Coronary artery (tissue), 2 donors: Measurements from ENCODE around the gene COL5A1.

ENCODE experiments used
- DNase-seq: peaks from one replicate; pipeline ENCODE4 v3.0.0-alpha.2; 2017; ENCODE audit warnings: low spot score
- H3K27ac ChIP-seq, 2 donors: fragments of 200-600 bp; sonication (generic); one replicate each; pipeline ENCODE4 v1.5.1; 2016 to 2019
- H3K4me3 ChIP-seq: fragments of 200-600 bp; sonication (generic); 2 replicates; pipeline ENCODE4 v1.5.1; 2016; ENCODE audit warnings: mild to moderate bottlenecking, moderate library complexity
- TF ChIP-seq, protein P1 (sequence below): fragments of 200-600 bp; sonication (generic); IDR thresholded peaks from one replicate; pipeline ENCODE4 v1.5.1; 2019; ENCODE audit warnings: antibody characterized with exemption

Gene COL5A1

DNA sequence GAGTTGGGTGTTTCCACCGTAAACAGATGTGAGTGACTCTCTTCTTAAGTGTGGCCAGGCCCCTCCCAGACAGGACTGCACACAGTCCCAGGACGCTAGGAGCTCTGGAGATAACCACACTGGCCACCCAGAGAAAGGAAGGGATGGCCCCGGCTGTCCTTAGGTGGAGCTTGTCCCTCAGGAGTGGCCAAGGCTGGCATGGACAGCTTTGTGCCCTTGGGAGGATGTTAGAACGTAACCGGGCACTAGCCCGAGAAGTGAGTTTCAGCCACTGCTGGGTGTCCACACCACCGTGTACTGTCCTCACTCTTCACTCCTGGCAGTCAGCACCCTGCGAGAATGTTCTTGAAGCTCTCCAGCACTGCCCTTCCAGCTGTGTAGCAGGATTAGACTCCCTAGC is 203.2 kb downstream of the COL5A1 start:
- DNase-seq, result no peak
- Histone ChIP-seq H3K4me3 (no peak overlapping the region), H3K27ac (no peak overlapping the region)
- TF ChIP-seq, protein P1, sequence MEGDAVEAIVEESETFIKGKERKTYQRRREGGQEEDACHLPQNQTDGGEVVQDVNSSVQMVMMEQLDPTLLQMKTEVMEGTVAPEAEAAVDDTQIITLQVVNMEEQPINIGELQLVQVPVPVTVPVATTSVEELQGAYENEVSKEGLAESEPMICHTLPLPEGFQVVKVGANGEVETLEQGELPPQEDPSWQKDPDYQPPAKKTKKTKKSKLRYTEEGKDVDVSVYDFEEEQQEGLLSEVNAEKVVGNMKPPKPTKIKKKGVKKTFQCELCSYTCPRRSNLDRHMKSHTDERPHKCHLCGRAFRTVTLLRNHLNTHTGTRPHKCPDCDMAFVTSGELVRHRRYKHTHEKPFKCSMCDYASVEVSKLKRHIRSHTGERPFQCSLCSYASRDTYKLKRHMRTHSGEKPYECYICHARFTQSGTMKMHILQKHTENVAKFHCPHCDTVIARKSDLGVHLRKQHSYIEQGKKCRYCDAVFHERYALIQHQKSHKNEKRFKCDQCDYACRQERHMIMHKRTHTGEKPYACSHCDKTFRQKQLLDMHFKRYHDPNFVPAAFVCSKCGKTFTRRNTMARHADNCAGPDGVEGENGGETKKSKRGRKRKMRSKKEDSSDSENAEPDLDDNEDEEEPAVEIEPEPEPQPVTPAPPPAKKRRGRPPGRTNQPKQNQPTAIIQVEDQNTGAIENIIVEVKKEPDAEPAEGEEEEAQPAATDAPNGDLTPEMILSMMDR, result no peak

DNA sequence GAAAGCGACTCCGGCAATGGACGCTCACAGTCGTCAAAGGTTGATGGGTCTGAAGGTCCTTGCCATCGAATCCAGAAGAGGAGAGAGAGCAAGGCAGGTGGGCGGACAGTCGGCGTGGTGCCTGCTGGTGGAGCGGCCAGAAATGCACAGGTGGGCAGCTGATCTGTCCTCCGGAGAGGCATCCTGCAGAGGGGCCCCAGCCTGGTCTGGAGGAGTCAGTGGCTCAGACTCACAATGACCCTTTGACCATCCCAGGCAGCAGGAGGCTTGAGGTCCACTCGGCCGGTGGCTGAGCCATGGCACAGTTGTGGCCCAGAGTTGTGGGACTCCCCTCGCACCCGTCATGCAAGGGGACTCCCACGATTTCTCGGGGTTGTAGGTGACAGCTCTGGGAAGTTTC is 204.6 kb downstream of the COL5A1 start:
- H3K27ac ChIP-seq, result no peak overlapping the region
- DNase-seq, result no peak
- TF ChIP-seq, protein P1, result no peak
- no peak overlapping the region for H3K4me3 ChIP-seq

DNA sequence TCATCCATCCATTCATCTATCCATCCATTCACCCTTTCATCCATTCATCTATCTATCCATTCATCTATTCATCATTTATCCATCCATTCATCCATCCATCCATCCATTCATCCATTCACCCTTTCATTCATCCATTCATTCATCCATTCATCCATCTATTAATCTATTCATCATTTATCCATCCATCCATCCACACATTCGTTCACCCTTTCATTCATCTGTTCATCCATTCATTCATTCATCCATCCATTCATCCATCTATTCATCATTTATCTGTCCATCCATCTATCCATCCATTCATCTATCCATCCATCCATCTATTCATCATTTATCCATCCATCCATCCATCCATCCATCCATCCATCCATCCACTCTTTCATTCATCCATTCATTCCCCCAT is 205.1 kb downstream of the COL5A1 start:
- no peak for DNase-seq
- no peak overlapping the region for H3K27ac ChIP-seq
- TF ChIP-seq, protein P1, result no peak
- H3K4me3 ChIP-seq, result no peak overlapping the region

DNA sequence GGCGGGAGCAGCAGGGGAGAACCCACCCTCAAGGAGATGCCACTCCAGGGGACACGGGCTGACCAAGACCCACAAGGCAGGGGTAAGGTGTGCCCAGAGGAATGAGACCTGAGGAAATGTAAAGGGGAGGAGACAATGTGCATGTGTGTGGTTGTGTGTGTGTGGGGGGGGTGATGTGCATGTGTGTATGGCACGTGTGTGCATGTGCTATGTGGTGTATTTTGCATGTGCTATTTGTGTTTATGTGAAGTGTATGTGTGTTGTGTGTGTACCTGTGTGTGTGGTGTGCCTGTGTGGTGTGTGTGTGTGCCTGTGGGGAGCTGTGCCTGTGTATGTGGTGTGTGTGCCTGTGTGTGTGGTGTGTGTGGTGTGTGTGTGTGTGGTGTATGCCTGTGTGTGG is 205.5 kb downstream of the COL5A1 start:
- TF ChIP-seq, protein P1, result no peak
- Histone ChIP-seq H3K4me3 (no peak overlapping the region), H3K27ac (no peak overlapping the region)
- DNase-seq, result no peak

DNA sequence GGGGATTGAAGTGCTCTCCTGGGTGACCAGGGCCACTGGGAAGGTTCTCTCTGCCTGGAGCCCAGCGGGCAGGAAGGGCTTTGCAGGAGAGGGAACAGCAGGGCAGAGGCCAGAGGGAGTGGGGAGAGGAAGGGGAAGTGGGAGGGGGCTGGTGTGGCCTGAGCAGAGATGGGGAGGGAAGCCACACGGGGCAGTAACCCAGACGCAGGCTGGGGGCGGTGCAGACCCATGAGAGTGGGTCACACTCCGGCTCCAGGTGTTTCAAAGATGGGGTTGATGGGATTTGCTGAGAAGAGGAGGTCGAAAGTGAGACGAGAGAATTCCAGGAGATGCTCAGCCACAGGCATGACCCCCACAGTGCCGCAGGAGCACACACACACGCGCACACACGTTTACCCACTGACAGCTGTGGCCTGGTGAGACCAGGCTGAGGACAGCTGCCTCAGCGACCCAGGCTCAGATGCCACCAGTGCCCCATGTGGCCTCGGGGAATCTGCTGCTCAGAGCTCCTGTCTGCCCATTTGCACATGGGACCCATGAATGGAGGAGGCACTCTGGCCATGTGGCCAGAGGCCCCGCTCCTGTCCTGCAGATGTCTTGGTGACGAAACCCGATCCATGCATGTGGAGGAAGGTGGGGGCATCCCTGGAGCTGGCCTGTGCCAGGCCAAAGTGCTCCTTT is 206.3 kb downstream of the COL5A1 start:
- DNase-seq, result no peak
- TF ChIP-seq, protein P1, result no peak
- Histone ChIP-seq H3K4me3 (no peak overlapping the region), H3K27ac (no peak overlapping the region)

DNA sequence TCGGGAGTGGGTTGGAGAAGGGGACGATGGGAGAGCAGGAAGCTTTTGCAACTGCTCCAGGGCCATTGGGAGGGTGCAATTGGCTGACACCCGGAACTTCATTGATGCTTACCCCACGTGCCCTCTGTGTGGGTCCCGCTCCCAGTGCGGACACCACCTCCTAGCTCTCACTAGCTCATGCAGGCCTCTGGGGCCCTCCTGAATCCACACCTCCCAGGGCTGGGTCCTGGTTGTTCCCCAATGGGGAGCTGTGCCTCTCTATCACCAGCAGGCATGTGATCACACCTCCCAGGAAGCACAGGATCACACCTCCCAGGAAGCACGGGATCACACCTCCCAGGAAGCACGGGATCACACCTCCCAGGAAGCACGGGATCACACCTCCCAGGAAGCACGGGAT is 206.9 kb downstream of the COL5A1 start:
- no peak for DNase-seq
- TF ChIP-seq, protein P1, result no peak
- Histone ChIP-seq H3K27ac (no peak overlapping the region), H3K4me3 (no peak overlapping the region)

DNA sequence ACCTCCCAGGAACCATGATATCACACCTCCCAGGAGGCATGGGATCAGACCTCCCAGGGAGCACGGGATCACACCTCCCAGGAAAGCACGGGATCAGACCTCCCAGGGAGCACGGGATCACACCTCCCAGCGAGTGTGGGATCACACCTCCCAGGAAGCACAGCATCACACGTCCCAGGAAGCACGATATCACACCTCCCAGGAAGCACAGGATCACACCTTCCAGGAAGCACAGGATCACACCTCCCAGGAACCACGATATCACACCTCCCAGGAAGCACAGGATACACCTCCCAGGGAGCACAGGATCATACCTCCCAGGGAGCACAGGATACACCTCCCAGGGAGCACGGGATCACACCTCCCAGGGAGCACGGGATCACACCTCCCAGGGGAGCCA is 209.0 kb downstream of the COL5A1 start:
- TF ChIP-seq, protein P1, result no peak
- Histone ChIP-seq H3K4me3 (no peak overlapping the region), H3K27ac (no peak overlapping the region)
- no peak for DNase-seq
